ENCODE results near the gene GLG1. TPM values are rescaled to one million over a fixed set of nuclear protein-coding genes. Genes with fewer than 3 reads are reported as not detected.

Gene GLG1
- total RNA-seq, 4 donors from 2014 or later = 90.0 to 153 (median 113) TPM

GRCh38 chr16:74607310-74607961 is 522 bp upstream of the GLG1 start:
- no peak for DNase-seq
- H3K27me3 ChIP-seq = no peaks in the 10 kb centered on the region
- H3K27ac ChIP-seq = peak overlapping the region; percentile 88 to 97 (median 96)
- no peaks in the 10 kb centered on the region for H3K36me3 ChIP-seq
- H3K4me1 ChIP-seq = peaks cover 0 to 39% (median 5%) of the 10 kb centered on the region in 4 donors
- H3K4me3 ChIP-seq = peak overlapping the region; percentile 68 to 98 (median 96)
- no peaks in the 10 kb centered on the region for H3K9me3 ChIP-seq
- TF ChIP-seq CTCF (IDR thresholded peaks at IDR 0.05) (no peak), POLR2A (IDR thresholded peaks at IDR 0.05) (no peak)

- no peaks in the 10 kb centered on the region for H3K9me3 ChIP-seq
- H3K36me3 ChIP-seq = no peaks in the 10 kb centered on the region
- TF ChIP-seq CTCF (IDR thresholded peaks at IDR 0.05) = no peak
- no peak for TF ChIP-seq POLR2A (IDR thresholded peaks at IDR 0.05)
- peak overlapping the region; percentile 88 to 97 (median 96) for H3K27ac ChIP-seq
- peak overlapping the region; percentile 68 to 98 (median 96) for H3K4me3 ChIP-seq
- H3K4me1 ChIP-seq = peaks cover 0 to 53% (median 9%) of the 10 kb centered on the region in 4 donors
- no peaks in the 10 kb centered on the region for H3K27me3 ChIP-seq
- DNase-seq = no peak
Measured at GRCh38 chr16:74605746-74606520, 981 bp downstream of the GLG1 start.

- no peak for TF ChIP-seq POLR2A (IDR thresholded peaks at IDR 0.05)
- TF ChIP-seq CTCF (IDR thresholded peaks at IDR 0.05) = no peak
- H3K27ac ChIP-seq = no peak overlapping the region
- DNase-seq = no peak
- no peaks in the 10 kb centered on the region for H3K9me3 ChIP-seq
- H3K27me3 ChIP-seq = no peaks in the 10 kb centered on the region
- H3K4me3 ChIP-seq = peak overlapping the region in 2 of 4 donors; percentile 97 to 98
- H3K36me3 ChIP-seq = no peaks in the 10 kb centered on the region
- H3K4me1 ChIP-seq = peaks cover 0 to 57% (median 11%) of the 10 kb centered on the region in 4 donors
Measured at GRCh38 chr16:74605332-74605731, 1.6 kb downstream of the GLG1 start.

GRCh38 chr16:74603848-74604247 is 3.1 kb downstream of the GLG1 start:
- DNase-seq = no peak
- Histone ChIP-seq H3K9me3 (no peaks in the 10 kb centered on the region), H3K27ac (no peak overlapping the region), H3K27me3 (no peaks in the 10 kb centered on the region), H3K4me1 (peaks cover 0 to 57% (median 11%) of the 10 kb centered on the region in 4 donors), H3K36me3 (no peaks in the 10 kb centered on the region), H3K4me3 (no peak overlapping the region)
- TF ChIP-seq CTCF (IDR thresholded peaks at IDR 0.05) (no peak), POLR2A (IDR thresholded peaks at IDR 0.05) (no peak)

- Histone ChIP-seq H3K27me3 (no peaks in the 10 kb centered on the region), H3K36me3 (no peaks in the 10 kb centered on the region), H3K27ac (no peak overlapping the region), H3K9me3 (no peaks in the 10 kb centered on the region), H3K4me1 (peaks cover 0 to 48% (median 11%) of the 10 kb centered on the region in 4 donors), H3K4me3 (no peak overlapping the region)
- peak in 2 of 3 donors; percentile 49 to 71 for DNase-seq
- TF ChIP-seq POLR2A (IDR thresholded peaks at IDR 0.05) (no peak), CTCF (IDR thresholded peaks at IDR 0.05) (no peak)
Measured at GRCh38 chr16:74601126-74601871, 5.6 kb downstream of the GLG1 start.

Measured in Peyer's patch (tissue), 4 donors.